GM12878 (cell line): ENCODE data around the gene RPL21.

Source experiments
- CTCF ChIP-seq, 3 experiments: IDR thresholded peaks in 2 of 3; conservative IDR thresholded peaks in 1 of 3; 2 replicates each; pipeline ENCODE4 v1.5.1; 2011; ENCODE audit warnings: low read depth in 3 of 3, low read length in 3 of 3, mild to moderate bottlenecking in 3 of 3, control low read depth in 2 of 3, moderate library complexity in 2 of 3, inconsistent platforms in 1 of 3, mixed read lengths in 1 of 3; ENCODE audit not compliant: control insufficient read depth in 2 of 3, insufficient read depth in 1 of 3; ENCODE audit errors: extremely low read depth in 1 of 3
- FOXM1 ChIP-seq: IDR thresholded peaks from 2 replicates; pipeline ENCODE4 v1.6.1; 2012; ENCODE audit warnings: low read depth, mild to moderate bottlenecking, inconsistent platforms, low read length, moderate library complexity
- HDAC6 ChIP-seq: fragments of 200-600 bp; sonication (generic); IDR thresholded peaks from one replicate; pipeline ENCODE4 v1.8.0; 2017; ENCODE audit warnings: antibody characterized with exemption; ENCODE audit not compliant: unreplicated experiment
- SIX5 ChIP-seq: IDR thresholded peaks from 2 replicates; pipeline ENCODE4 v1.6.1; 2011; ENCODE audit warnings: mild to moderate bottlenecking, low read depth, low read length, moderate library complexity; ENCODE audit not compliant: severe bottlenecking
- TAF1 ChIP-seq: IDR thresholded peaks from 2 replicates; pipeline ENCODE4 v1.6.1; 2011; ENCODE audit warnings: mild to moderate bottlenecking, low read depth, low read length, borderline replicate concordance

GRCh38 chr13:27245610-27246009 lies 5.7 kb upstream of the RPL21 start:
- TF ChIP-seq SIX5 (no peak), FOXM1 (no peak), CTCF (IDR thresholded peaks at IDR 0.05 in 2 of 3, conservative IDR thresholded peaks at IDR 0.05 in 1 of 3; ENCODE audit: control insufficient read depth in 2 of 3, extremely low read depth in 1 of 3, insufficient read depth in 1 of 3, low read depth in 3 of 3, low read length in 3 of 3) (no peak), HDAC6 (no peak), TAF1 (no peak)
